DMS 273 treated with DMSO at 0.1 percent for 48 hours (cell line): Measurements from ENCODE around the gene CD80.
"Not testable (repeated sequence)": the region's sequence is repeated elsewhere in the genome, so short reads cannot be mapped to it uniquely, and the experiment has no call there.

Source experiments
- DNase-seq: peaks from one replicate; lab custom pipeline; 2025; lab: John Stamatoyannopoulos, UW

CD80 gene

DNA sequence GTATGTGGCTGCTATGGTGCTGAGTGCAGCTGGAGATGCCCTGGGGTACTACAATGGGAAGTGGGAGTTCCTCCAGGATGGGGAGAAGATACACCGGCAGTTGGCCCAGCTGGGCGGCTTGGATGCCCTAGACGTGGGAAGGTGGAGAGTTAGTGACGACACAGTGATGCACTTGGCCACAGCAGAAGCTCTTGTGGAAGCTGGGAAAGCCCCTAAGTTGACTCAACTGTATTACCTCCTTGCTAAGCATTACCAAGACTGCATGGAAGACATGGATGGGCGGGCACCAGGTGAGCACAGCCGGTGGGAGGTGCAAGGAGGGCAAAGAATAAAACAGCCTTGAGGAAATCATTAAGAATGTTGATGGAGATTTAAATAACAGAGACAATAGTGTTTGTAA lies 22.8 kb upstream of the CD80 start:
- no peak for DNase-seq

- no peak for DNase-seq
Observed at GRCh38 chr3:119580067-119580760, 20.8 kb upstream of the CD80 start.

- no peak for DNase-seq
Observed at GRCh38 chr3:119579366-119580066, 20.1 kb upstream of the CD80 start, which contains the start of gene ADPRH. Gene ADPRH (plus strand): TSS chr3:119579492. CDS start chr3:119582170, 2,678 bp downstream.

GRCh38 chr3:119575507-119575906 lies 16.1 kb upstream of the CD80 start:
- no peak for DNase-seq

GRCh38 chr3:119571688-119572087 lies 12.3 kb upstream of the CD80 start:
- no peak for DNase-seq

GRCh38 chr3:119571230-119571629 lies 11.8 kb upstream of the CD80 start:
- DNase-seq = no peak

DNA sequence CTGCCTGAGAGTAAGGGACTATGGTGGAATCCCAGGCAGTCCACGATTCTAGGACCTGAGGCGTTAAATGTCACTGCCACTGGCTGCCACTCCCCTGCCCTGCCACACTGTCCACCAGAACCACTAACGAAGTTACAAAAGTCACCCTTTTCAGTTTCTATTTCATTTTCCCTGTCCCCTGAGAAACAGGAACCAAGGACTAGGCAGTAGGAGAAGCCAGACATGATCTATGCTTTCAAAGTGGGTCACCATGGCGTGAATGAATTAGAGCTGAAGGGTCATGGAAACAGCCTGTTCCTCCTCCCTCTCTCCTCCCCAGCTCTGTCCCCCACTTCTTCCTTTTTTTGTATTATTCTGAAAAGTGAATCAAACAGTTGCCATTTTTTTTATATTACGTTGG lies 10.8 kb upstream of the CD80 start:
- no peak for DNase-seq

DNA sequence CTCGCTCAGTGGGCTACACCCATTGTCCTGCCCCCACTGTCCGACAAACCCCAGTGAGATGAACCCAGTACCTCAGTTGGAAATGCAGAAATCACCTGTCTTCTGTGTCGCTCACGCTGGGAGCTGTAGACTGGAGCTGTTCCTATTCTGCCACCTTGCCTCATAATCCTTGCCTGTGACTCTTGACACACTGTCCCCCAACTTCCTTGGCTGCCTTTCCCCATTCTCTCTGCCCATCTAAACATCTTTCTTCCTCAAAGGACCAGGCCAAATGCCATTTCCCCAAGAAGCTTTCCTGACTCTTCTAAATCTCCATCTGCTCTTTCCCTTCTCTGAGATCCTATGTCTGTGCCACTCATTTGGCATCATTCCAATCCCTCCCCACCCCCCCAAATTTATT lies 9.7 kb upstream of the CD80 start:
- no peak for DNase-seq

GRCh38 chr3:119563334-119563733 lies 3.9 kb upstream of the CD80 start:
- DNase-seq = not testable (repeated sequence)

DNA sequence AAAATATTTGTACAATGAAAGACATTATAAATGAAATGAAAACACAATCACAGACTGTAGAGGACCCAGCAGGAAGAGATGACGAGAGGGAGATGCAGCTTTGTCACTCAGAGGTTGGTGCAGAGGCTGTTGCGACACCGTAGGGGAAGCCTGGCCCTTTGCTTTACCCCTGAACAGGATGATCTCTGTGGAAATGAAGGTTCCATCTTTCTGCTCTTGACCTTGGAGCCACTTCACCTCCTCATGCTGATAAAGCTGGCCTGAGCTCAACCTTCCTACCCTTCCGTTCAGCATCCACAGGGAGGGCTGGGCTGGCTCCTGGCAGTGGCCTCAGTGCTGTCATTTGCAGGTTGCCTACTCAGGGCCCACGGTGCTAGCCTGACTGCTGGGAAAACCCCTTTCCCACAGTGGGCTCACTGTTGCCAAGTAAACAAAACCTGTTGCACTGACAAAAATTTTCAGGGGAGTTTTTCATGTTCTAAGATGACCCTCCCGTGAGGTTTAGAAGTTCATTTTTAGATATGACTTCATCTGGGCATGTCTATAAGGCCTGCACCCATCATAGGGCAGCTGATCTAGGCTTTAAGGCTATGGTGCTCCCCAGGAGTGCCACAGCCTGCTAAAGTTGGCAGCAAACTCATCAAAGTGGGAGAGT lies 3.0 kb upstream of the CD80 start:
- no peak for DNase-seq

DNA sequence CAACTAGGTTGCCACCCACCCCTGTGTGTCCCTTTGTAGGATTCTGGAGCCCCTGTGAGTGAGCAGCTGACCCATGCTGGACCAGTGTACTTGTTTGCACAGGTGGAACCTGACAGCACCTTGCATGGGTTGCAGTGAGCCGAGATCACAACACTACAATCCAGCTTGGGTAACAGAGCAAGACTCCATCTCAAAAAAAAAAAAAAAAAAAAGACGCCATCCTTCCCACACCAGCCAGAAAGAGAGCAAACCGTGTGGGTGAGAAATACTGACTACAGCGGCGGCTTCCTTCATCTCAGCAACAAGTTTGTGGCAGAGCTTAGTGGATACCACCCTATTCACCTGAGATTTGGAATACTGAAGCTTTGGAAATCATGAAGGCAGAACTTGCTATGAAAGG lies 746 bp upstream of the CD80 start:
- no peak for DNase-seq

DNA sequence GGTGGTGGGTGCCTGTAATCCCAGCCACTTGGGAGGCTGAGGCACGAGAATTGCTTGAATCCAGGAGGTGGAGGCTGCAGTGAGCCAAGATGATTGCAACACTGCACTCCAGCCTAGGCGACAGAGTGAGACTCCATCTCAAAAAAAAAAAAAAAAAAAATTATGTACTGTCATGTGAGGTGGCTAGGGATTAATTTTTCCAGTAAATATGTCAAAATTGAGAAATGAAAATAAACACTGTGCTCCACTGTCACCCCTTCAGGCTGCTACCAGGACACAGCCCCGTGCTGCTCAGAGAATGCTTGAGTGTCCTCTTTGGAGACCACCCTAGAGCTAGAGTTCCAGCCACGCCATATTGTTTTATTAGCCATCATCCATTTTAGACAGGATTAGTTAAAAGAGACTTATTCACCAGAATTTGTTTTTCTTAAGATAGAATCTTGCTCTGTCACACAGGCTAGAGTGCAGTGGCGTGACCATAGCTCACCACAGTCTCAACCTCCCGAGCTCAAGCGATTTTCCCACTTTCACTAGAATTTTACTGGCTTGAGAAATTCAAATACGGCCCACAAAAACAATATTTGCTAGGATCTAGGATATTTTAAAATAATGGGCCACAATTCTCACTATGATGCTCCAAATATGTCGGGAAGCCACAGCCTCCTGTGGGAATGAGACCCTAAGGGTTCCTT lies 642 bp downstream of the CD80 start:
- no peak for DNase-seq

DNA sequence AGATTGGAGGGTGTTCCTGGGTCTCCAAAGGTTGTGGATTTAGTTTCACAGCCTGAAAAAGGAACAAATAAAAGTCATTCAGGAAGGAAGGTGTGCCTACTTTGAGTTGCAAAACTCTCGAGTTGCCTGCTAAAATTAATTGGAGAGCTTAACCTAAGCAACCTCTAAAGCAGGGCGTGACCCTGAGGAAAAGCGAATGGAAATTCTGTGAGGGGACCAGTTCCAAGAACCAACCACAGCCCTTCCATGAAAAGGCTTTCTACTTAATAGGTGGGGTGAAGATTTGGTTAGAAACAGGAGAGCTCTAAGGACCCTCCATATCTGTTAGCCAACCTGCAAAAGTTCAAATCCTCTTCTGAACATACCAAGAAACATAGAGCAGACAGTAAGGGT lies 1.5 kb downstream of the CD80 start:
- DNase-seq = no peak

DNA sequence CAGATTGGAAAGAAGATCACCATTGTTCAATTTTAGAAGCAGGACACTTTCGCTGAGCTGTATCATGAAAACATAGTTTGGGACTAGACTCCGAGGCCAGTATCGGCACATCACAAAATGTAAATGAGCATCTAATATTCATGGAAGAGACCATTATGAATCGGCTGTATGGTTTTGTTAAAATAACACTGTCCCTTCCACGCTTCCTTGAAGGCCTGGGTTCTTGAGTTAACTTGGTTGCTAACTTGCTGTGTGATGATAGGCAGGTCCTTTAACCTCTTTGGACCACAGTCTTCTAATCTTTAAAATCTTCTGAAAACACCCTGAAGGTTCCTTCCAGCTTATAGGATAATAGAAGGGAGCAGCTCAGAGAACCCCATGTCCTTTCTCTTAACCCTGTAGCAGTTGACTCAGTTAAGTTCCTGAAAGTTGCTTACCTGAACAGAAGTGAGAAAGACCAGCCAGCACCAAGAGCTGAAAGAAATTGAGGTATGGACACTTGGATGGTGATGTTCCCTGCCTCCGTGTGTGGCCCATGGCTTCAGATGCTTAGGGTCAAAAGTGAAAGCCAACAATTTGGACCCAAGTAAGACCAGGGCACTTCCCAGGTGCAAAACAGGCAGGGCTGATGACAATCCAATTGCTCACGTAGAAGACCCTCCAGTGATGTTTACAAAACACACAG lies 2.1 kb downstream of the CD80 start:
- DNase-seq = no peak

GRCh38 chr3:119555929-119556328 lies 3.5 kb downstream of the CD80 start:
- no peak for DNase-seq

DNA sequence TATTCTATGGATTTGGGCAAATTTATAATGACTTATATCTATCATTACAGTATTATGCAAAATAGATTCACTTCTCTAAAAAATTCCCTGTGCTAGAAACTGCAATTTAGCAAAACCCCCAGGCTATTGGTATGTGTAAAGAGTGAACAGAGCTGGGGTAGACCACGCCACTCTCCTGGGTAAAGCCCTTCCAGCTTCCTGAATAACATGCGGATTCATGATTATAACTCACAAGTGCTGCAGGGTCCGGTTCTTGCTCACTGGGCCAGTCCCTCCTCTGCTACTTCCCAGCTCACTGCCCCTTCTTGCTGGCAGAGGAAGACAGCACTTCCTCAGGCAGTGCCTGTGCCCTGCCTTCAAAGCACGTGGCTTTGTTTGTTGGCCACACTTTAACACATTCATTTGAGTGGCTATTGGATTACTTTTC lies 4.1 kb downstream of the CD80 start:
- no peak for DNase-seq

DNA sequence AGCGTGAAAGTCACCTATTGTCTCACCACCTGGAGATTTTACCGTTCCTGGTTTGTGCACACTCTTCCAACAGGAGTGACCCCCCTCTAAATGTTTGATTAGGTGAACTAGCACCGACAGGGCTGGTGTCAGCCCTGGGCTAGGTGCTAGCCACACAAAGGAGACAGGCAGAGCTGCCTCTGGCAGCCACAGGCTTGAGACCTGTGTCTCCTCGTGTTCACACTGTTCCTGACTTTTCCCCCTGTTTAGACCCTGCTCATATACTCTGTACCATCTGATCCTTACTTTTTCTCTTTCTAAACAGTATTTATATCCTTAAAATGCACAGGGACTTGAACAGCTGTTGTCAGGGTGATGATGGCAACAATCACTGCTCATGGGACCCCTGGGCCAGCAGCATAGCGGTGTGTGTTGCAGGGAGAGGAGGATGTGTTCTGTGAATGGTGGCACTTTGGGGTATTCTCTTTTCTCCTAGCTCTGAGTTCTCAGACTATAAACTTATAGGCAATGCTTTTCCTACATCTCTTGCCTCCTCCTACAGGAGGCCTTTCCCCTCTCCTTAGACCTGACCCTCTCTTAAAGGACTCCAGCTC lies 5.5 kb downstream of the CD80 start:
- DNase-seq = no peak

DNA sequence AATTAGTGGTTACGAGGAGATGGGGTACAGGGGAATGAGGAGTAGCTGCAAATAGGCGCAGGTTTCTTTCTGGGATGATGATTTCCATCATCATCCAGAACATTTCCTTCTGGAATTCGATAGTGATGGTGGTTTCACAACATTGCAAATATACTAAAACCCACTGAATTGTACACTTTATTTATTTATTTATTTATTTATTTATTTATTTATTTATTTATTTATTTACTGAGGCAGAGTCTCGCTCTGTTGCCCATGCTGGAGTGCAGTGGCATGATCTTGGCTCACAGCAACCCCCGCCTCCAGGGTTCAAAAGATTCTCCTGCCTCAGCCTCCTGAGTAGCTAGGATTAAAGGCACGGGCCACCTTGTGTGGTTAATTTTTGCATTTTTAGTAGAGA lies 6.5 kb downstream of the CD80 start:
- DNase-seq = not testable (repeated sequence)

DNA sequence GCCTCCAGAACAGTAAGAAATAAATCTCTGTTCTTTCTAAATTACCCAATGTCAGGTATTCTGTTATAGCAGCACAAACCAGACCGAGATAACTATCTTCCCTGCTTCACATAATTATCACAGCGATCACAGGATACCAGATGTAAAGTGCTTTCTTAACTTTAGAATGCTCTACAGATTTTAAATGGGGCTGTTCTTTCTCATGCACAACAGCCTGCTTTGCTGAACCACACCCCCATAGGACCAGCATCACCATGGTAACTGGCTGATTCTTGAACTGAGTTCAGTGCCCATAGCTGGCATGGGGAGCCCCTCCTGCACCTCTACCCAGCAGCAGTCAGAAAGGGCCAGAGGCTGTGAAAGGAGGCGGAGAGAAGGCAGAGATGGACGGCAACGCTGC lies 7.8 kb downstream of the CD80 start:
- DNase-seq = no peak

GRCh38 chr3:119550192-119550910 lies 9.1 kb downstream of the CD80 start:
- DNase-seq = no peak

- no peak for DNase-seq
Observed at GRCh38 chr3:119548341-119548740, 11.1 kb downstream of the CD80 start.
